Testis (tissue), 2 donors: ENCODE results near the gene POLR2J.
"Not testable (repeated sequence)": the region's sequence is repeated elsewhere in the genome, so short reads cannot be mapped to it uniquely, and the experiment has no call there.

Source experiments
- CTCF ChIP-seq, 3 experiments: fragments of 450-650 bp in 2 of 3; fragments of 200-600 bp in 1 of 3; sonication (generic) in 1 of 3; IDR thresholded peaks; one replicate each; pipeline ENCODE4 v1.5.1; 2016 to 2019; ENCODE audit warnings: antibody characterized with exemption in 3 of 3, mild to moderate bottlenecking in 2 of 3, moderate library complexity in 1 of 3
- POLR2A ChIP-seq: fragments of 450-650 bp; IDR thresholded peaks from one replicate; pipeline ENCODE4 v1.6.1; 2017; ENCODE audit warnings: antibody characterized with exemption, mild to moderate bottlenecking, moderate library complexity

DNA sequence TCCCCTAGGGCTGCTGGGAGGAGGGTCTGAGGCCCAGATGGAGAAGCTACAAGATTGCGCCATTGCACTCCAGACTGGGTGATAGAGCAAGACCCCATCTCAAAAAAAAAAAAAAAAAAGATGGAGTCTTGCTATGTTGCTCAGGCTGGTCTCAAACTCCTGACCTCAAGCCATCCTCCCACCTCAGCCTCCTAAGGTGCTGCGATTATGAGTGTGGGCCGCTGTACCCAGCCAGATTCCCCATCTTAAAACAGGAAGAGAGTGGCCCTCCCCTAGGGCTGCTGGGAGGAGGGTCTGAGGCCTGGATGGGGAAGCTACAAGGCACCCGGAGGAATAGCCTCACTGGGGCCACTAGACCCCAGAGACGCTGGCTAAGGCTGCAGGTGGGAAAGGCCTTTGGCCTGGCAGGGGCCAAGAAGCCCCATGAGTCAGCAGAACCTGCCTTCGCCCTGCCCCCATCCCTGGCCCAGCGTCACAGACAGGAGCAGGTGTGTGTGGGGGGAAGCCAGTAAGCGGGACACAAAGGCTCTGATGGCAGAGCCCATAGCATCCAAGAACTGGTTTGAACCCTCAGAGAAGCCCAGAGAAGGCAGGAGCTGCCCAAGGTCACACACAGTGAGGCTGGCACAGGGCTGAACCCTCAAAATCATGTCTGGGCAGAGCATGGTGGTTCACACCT, 28.8 kb upstream of the POLR2J start:
- TF ChIP-seq CTCF (IDR thresholded peaks at IDR 0.05); POLR2A: not testable (repeated sequence)
